HepG2 (cell line): ENCODE data around the gene VPS37D. TPM values are rescaled to one million over a fixed set of nuclear protein-coding genes. Genes with fewer than 3 reads are reported as not detected.
A peak's percentile ranks its signal among the peaks of the same experiment; 100 is the strongest.

ENCODE experiments used
- DNMT3B ChIP-seq: conservative IDR thresholded peaks from 2 replicates; pipeline ENCODE4 v1.6.1; 2016; ENCODE audit warnings: missing biosample characterization, control low read depth
- EP300 ChIP-seq, 3 experiments: sonication (generic) in 1 of 3; formaldehyde crosslinking in 1 of 3; IDR thresholded peaks; 2 replicates each; pipeline versions ENCODE4 v1.5.1 to v1.6.1; 2011 to 2020; ENCODE audit warnings: low read depth in 2 of 3, low read length in 2 of 3, borderline replicate concordance in 1 of 3, improper control_type of control experiment in 1 of 3, mild to moderate bottlenecking in 1 of 3, missing genetic modification reagents in 1 of 3, moderate library complexity in 1 of 3
- GMEB1 ChIP-seq: sonication (generic); formaldehyde crosslinking; IDR thresholded peaks from 2 replicates; pipeline ENCODE4 v1.5.1; 2020; ENCODE audit warnings: missing genetic modification reagents, mild to moderate bottlenecking, borderline replicate concordance
- HNF4G ChIP-seq, 2 experiments: sonication (generic) in 1 of 2; formaldehyde crosslinking in 1 of 2; IDR thresholded peaks; 2 replicates each; pipeline versions ENCODE4 v1.4.0 to v1.6.1; 2011 to 2020; ENCODE audit warnings: borderline replicate concordance in 2 of 2, low read depth in 2 of 2, mild to moderate bottlenecking in 2 of 2, low read length in 1 of 2, missing genetic modification reagents in 1 of 2, moderate library complexity in 1 of 2
- KIAA2018 ChIP-seq: sonication (generic); formaldehyde crosslinking; IDR thresholded peaks from 2 replicates; pipeline ENCODE4 v1.5.0; 2020; ENCODE audit warnings: mild to moderate bottlenecking, missing genetic modification reagents, borderline replicate concordance
- LCORL ChIP-seq, 2 experiments: fragments of 450-650 bp in 1 of 2; sonication (generic) in 1 of 2; formaldehyde crosslinking in 1 of 2; IDR thresholded peaks; 2 replicates each; pipeline versions ENCODE4 v1.5.0 to v1.6.1; 2017 to 2020; ENCODE audit warnings: antibody characterized with exemption in 1 of 2, missing genetic modification reagents in 1 of 2
- NR3C1 ChIP-seq: sonication (generic); formaldehyde crosslinking; IDR thresholded peaks from 2 replicates; pipeline ENCODE4 v1.4.0; 2020; ENCODE audit warnings: missing genetic modification reagents
- RAD21 ChIP-seq: fragments of 450-650 bp; formaldehyde crosslinking; IDR thresholded peaks from 2 replicates; pipeline ENCODE4 v1.5.0; 2020; ENCODE audit warnings: mild to moderate bottlenecking
- SCMH1 ChIP-seq: sonication (generic); formaldehyde crosslinking; IDR thresholded peaks from 2 replicates; pipeline ENCODE4 v1.9.0; 2021; ENCODE audit warnings: missing genetic modification reagents, mild to moderate bottlenecking, borderline replicate concordance
- SRF ChIP-seq: IDR thresholded peaks from 2 replicates; pipeline ENCODE4 v1.6.1; 2011; ENCODE audit warnings: mild to moderate bottlenecking, low read depth, low read length, moderate library complexity
- ZFX ChIP-seq: sonication (generic); formaldehyde crosslinking; IDR thresholded peaks from 2 replicates; pipeline ENCODE4 v1.4.0; 2020; ENCODE audit warnings: mild to moderate bottlenecking, low read depth, missing genetic modification reagents, moderate library complexity
- ZNF296 ChIP-seq: sonication (generic); formaldehyde crosslinking; conservative IDR thresholded peaks from 2 replicates; pipeline ENCODE4 v1.5.0; 2020; ENCODE audit warnings: mild to moderate bottlenecking, missing genetic modification reagents
- ZNF460 ChIP-seq: sonication (generic); formaldehyde crosslinking; IDR thresholded peaks from 2 replicates; pipeline ENCODE4 v1.5.1; 2020; ENCODE audit warnings: missing genetic modification reagents, mild to moderate bottlenecking, borderline replicate concordance
- ZNF639 ChIP-seq: conservative IDR thresholded peaks from 2 replicates; pipeline ENCODE4 v1.6.1; 2018; ENCODE audit warnings: missing genetic modification reagents
- ZSCAN20 ChIP-seq: sonication (generic); formaldehyde crosslinking; IDR thresholded peaks from 2 replicates; pipeline ENCODE4 v1.4.0; 2020; ENCODE audit warnings: missing genetic modification reagents, mild to moderate bottlenecking, borderline replicate concordance
- polyA plus RNA-seq, 8 experiments: library from polyadenylated mRNA; depleted of rRNA in 3 of 8; stranded (reverse) in 7 of 8; unstranded in 1 of 8; fragments of >200 nt; fragmentation: Illumina TruSeq in 4 of 8; extraction: Trizol in 4 of 8; gene quantifications; 2 replicates each; pipeline versions ENCODE4 v1.2.1 to v1.2.3, GENCODE V29; 2011 to 2016; ENCODE audit warnings: low read depth in 4 of 8, missing spikeins in 1 of 8, mixed read lengths in 1 of 8; ENCODE audit not compliant: insufficient read depth in 1 of 8
- total RNA-seq, 5 experiments: library from RNA; depleted of rRNA; stranded (reverse); fragments of >200 nt; fragmentation: Illumina TruSeq; extraction: Trizol; gene quantifications; 2 replicates each; pipeline ENCODE4 v1.2.3, GENCODE V29; 2016; ENCODE audit warnings: low read depth in 1 of 5

The VPS37D gene
- total and polyA plus RNA-seq, 2 of the 13 experiments (the other 11 are each of a cell fraction or from before 2014, with no cell fraction given): 3.8 to 6.3 TPM

DNA sequence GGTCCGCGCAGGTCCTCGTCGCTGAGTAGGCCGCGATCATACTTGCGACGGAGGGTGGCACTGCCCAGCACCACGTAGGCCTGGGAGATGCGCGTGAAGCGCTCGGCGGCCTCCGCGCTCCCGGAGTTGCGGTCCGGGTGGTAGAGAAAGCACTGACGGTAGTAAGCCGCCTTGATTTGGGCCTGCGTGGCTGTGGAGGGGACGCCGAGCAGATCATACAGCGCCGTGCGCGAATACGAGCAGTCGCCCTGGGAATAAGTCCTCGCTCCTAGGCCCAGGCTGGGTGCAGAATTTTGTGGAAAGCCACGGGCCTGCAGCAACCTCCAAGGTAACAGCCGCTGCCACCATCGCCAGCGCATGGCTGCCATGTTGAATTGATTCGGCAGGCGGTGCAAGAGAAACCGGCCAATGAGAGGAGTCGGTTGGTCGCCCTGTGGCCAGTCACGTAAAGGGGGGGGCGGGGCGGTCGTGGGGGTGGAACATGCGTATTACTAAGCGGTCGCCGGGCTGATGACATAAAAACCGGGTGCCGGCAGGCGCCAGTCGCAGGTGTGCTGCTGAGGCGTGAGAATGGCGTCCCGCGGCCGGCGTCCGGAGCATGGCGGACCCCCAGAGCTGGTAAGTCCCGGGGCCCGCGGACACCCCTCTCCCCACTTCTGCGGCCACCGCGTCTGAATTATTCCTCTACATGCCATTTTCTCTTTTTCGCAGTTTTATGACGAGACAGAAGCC lies 15.6 kb downstream of the VPS37D start, which contains the start of the genes BUD23 and DNAJC30 (continued):
- no peak for TF ChIP-seq KIAA2018
- TF ChIP-seq HNF4G (IDR thresholded peaks at IDR 0.05; ENCODE audit: borderline replicate concordance, low read depth, low read length): no peak
- no peak for TF ChIP-seq HNF4G (CRISPR knock-in tag; IDR thresholded peaks at IDR 0.05; ENCODE audit: borderline replicate concordance, low read depth)
- TF ChIP-seq ZNF460: no peak
- no peak for TF ChIP-seq SCMH1
- no peak for TF ChIP-seq EP300 (IDR thresholded peaks at IDR 0.05; ENCODE audit: low read depth in 2 of 2, low read length in 2 of 2)
- no peak for TF ChIP-seq EP300 (CRISPR knock-in tag; IDR thresholded peaks at IDR 0.05; ENCODE audit: borderline replicate concordance)
- TF ChIP-seq ZNF296: no peak; the same call in 1 of the 2 replicates
- TF ChIP-seq ZSCAN20 (CRISPR knock-in tag): peak; percentile 22; the same call in 1 of the 2 replicates
- peak; percentile 70; the same call in 1 of the 2 replicates for TF ChIP-seq GMEB1 (CRISPR knock-in tag)
- TF ChIP-seq SRF: peak; percentile 73
- TF ChIP-seq NR3C1 (CRISPR knock-in tag): no peak
- TF ChIP-seq ZNF639 (CRISPR knock-in tag): no peak
- TF ChIP-seq RAD21 (CRISPR knock-in tag): no peak; the same call in 1 of the 2 replicates
- peak; percentile 98 for TF ChIP-seq ZFX (CRISPR knock-in tag)
- no peak for TF ChIP-seq LCORL (IDR thresholded peaks at IDR 0.05)
- TF ChIP-seq LCORL (CRISPR knock-in tag; IDR thresholded peaks at IDR 0.05): no peak; the same call in 1 of the 2 replicates
- no peak for TF ChIP-seq DNMT3B (CRISPR knock-in tag)
